ENCODE measurements around the gene CHRNG.
"Not testable (repeated sequence)": the region's sequence is repeated elsewhere in the genome, so short reads cannot be mapped to it uniquely, and the experiment has no call there.

CHRNG gene

DNA sequence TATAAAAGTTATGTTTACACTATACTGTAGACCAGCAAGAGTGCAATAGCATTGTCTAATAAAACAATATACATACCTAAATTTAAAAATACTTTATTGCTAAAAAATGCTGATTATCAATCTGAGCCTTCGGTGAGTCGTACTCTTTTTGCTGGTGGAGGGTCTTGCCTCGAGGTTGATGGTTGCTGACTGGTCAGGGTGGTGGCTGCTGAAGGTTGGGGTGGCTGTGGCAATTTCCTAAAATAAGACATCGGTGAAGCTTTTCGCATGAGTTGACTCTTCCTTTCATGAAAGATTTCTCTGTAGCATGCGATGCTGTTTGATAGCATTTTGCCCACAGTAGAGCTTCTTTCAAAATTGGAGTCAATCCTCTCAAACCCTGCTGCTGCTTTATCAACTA, 8.5 kb downstream of the CHRNG start:
- no peak for DNase-seq

DNA sequence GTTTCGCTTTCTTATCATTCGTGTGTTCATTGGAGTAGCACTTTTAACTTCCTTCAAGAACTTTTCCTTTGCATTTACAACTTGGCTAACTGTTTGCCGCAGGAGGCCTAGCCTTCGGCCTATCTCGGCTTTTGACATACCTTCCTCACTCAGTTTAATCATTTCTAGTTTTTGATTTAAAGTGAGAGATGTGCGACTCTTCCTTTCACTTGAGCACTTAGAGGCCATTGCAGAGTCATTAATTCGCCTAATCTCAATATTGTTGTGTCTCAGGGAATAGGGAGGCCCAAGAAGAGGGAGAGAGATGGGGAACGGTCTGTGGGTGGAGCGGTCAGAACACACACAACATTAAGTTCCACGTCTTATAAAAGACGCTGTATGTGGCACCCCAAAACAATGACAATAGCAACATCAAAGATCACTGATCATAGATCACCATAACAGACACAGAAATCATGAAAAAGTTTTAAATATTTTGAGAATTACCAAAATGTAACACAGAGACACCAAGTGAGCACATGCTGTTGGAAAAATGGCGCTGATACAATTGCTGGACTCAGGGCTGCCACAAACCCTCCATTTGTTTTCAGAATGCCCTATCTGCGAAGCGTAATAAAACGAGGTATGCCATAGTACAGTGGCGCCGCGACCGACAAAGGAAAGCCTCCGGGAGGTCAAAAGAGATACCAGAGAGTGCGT, 10.3 kb downstream of the CHRNG start:
- no peak for DNase-seq

DNA sequence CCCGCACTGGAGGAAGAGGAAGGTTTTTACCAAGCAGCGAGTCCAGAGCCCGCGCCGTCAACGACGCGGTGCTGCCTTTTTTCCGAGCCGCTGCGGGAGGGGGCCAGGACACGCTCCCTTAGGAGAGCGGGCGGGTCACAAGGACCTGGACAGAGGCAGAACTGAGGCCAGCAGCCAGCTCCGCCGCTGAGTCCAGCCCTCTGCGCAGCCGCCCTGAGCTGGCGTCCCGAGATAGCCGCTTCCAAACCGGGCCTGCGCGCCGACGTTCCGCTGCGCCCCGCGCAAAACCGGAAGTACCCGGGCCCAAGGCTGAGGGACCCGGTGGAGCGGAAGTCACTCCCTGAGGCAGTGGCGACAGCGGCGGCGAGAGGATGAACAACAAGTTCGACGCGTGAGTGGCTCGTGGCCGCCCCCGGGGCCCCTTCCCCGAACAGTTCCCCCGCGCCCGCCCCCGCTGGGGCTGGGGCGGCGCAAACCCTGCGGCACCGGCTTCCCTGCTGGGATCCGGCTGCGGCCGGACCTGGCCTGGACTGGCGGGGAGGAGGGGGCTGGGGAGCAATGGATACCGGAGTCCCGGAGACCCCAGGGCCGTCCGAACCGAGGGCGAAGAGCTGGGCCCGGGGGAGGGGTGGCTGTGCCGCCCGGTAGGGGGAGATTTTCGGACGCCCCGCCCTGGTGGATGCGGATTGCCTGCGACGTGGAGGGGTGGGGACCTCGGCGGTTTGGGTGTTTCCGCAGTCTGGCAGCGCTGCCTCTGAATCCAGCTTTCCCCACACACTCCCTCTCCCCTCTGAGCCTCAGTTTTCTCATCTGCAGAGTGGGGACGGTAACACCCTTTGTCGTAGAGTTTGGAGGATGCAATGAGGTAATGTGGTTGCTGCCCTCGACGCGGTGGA, 11.1 kb downstream of the CHRNG start, which contains the start of the genes EIF4E2 and TIGD1:
Gene EIF4E2 (plus strand): TSS at position 336 of the 896 bp plus-strand sequence. CDS start 36 bp downstream, at position 372.
Gene TIGD1 (minus strand): TSS at position 204 of the 896 bp plus-strand sequence. CDS start 675 bp downstream, outside the sequence.
- DNase-seq = peak; percentile 81

DNA sequence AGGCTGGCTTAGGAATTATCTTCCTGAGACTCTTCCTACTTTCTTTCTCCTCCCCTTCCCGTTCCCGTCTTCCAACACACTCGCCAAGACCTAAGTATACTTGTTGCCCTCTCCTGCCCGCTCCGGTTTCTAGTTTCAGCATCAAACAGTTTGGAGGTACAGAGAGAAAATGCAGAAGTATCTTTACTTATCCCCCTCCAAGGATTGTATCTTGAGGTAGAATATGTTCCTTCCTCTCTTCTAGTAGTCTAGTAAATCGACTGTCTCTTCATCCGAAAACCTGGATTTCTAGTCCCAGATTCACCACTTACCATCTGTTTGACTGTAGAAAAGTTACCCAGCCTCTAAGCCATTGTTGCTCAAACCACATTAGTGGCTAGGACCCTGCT, 11.8 kb downstream of the CHRNG start:
- DNase-seq = no peak

DNA sequence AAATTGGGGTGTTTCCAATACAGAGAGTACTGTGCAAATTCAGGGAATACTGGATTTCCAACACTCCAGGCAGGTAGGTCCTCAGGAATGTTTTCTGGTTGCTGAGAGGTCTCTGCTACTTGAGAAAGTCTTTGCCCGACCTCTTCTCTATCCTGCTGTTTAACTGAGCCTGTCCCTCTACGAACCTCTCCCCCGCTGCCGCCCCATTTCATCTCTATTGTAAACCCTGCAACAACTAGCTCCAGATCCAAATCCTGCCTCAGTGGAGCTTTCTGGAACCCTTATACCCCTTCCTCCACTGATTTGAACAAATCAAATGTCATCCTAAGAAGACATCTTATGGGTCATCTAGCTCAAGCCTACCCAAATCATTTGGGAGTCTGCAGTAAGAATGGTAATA, 12.3 kb downstream of the CHRNG start:
- DNase-seq = no peak

DNA sequence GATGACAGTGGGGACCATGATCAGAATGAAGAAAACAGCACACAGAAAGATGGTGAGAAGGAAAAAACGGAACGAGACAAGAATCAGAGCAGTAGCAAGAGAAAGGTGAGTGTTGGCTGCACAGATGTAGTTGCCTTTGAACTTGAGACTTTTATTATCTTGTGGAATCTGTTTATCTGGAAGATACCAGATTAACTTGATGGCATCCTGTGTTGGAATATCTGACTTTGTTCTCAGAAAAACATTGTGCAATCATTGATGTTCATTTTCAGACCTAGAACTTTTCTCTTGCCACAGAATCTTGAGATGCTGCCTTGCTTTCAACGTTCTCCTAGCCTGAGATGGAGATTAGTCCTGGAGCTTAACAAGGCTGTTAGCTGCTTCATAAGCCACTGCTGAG, 16.9 kb downstream of the CHRNG start:
- DNase-seq = no peak

DNA sequence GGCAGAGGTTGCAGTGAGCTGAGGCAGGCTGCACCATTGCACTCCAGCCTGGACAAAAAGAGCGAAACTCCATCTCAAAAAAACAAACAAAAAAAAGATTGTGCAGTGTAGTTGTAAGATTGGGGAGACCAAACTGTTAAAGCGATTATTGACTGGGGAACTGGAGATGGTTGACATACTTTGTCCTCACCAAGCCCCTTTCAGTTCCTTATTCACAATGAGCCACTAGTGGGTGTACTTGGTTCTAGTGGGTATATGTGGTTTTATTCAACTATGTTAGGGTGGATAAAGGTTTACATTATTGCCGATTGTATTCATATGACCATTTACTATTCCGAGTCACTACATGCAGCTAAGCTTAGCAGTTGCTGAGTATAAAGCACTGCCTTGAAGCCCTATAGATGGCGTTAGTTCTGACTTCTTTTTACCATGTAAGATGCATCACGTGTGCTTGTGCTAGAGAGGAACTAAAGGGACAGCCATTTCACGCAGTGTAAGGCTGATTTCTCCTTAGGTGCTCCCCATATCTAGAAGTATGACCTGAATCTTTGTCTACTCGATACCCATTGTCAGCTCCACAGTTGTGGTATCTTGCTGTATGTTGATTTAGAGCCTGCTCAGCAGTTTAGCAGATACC, 23.1 kb downstream of the CHRNG start:
- DNase-seq = no peak

DNA sequence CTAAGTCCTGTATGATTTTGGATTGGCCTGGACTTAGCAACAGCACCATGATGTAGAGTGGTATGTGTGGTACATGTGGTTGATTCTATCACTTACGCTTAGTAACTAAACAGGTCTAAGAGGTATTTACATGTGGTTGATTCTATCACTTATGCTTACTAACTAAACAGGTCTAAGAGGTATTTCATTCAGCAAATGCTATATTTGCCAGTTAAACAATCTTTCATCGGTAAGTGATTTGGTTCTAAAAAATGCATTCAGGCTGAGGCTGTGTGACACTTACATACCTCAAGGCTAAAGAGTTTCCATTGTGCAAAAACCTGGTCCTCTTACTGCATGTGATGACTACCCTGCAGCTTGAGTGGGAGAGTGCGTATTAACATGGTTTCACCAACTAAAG, 24.1 kb downstream of the CHRNG start:
- DNase-seq = no peak

DNA sequence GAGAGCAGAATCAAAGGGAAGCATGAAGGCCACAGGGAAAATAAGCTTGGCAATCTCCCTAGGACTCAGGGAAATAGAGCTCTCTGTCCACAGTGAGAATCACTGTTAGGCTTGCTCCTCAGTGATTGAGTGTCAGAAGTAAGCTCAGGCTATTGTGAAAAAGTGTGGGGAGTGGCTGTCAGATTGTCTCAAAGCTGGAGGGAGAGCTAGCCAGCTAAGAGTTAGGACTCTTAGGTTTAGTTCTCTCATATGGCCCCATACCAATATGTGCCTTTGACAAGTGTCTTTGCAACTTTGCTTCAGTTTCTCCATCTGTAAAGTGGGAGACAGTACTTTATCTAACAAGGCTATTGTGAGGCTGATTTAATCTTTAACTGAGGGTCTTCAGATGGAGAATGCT, 28.2 kb downstream of the CHRNG start:
- DNase-seq = no peak

DNA sequence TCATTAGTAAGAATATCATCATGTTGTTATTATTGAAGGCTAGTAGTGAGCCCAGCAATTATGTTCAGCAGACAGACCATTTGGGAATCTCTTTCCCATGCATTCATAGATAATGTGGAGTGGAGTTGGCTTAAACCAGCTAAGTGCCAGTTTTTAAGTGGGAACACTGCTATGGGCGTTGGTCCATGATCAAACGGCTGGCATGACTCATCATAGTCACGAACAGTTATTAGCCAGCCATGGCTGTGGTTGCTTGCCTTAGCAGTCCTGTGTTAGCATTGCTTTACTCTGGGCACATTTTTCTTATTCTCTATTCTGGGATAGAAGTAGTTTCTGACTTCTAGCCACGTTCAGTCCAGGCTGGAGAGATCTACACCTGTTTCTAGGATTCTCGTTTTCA, 28.7 kb downstream of the CHRNG start:
- no peak for DNase-seq

DNA sequence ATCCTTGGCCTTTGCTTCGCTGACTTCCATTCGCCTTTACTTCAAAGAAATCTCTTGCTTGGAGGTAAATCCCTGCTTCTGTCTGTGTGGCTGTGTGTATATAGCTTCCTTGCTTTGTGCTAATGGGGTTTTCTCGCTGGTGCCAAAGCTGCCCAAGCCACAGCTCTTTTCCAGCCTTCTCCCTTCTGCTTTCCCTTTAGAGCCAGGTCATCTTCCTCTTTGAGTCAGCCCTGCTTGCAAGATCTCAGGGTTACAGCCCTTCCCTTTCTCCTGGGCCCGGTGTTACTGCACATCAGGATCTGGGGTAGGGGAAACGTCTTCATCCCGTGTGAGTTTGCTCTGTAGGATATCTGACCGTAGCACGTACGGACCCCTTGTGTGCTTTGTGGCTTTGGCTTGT, 30.0 kb downstream of the CHRNG start:
- no peak for DNase-seq

DNA sequence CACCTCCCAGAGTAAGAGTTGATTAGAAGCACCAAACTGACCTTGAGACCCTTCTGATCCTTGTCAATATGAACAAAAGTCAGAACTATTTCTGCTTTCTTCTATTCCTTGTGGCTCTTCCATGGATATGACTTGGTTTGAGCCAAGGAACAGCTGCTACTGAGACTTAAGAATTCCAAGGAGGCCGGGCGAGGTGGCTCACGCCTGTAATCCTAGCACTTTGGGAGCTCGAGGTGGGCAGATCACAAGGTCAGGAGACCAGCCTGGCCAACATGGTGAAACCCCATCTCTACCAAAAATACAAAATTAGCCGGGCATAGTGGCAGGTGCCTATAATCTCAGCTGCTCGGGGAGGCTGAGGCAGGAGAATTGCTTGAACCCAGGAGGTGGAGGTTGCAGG, 31.0 kb downstream of the CHRNG start:
- DNase-seq = not testable (repeated sequence)

DNA sequence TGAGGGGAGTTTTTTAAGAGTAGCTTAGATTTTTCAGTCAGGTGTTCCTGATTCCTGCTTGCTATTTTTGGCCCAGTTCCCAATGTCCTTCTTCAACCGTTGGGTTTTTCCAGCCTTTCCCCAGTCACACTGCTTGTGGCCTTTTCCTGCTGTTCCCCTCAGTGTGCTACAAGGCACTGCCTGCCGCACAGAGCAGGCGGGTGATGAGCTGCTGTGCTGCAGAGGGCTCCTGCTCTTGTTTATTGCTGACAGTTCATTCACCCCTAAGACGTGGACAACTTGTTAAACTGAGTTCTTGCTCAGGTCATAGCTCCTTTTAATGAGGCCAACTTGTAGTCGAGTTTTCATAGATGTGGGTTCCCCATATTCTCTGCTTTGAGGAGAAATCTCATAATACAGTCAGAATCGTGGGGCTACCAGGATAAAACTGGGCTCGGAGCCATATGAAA, 31.6 kb downstream of the CHRNG start:
- no peak for DNase-seq

DNA sequence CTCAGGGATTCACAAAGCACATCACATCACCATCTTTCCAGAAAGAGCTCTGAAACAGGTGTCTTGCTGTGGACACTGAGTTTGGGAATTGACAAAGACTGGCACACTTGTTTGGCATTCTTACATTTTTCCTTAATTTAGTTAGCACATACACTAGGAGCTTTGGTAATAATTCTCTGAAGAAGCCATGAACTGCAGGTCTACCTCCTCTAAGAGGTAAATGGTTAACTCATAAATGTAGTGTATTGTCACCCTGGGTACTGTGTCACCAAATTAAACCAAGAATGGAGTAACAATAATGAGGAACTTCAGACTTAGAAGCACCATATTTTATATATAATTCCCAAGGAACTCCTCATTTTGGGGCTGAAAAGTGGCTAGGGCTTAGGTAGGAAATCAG, 33.5 kb downstream of the CHRNG start:
- DNase-seq = no peak

DNA sequence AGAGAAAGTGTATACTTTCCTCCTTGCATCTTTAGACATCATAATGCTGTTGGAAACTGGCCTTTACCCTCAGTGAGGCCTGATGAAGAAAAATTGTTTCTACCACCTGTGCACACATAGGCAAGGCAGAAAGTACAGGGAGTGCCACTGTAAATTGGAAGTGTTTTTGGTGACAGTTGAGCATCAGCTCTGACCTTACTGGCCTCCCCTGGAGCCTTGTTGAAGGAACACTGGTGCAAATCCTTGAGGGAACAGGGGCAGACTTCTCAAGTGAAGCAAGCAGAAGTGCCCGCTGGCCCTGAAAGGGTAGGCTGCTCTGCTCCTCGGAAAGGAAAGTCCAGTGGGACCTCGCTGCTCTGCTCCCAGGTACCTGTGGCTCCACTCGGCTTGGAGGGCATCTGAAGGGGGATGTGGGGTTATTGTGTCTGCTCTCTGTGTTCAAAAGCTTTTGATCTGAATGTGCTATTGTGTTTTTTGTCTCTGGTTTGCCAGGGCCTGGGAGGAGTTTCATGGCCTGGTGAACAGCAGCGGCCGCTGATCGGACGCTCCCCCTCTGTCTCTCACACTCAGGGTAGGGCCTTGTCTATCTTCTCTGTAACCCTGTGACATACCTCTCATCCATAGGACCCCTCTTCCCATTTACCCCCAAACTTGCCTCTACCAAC, 34.4 kb downstream of the CHRNG start:
- DNase-seq = no peak

DNA sequence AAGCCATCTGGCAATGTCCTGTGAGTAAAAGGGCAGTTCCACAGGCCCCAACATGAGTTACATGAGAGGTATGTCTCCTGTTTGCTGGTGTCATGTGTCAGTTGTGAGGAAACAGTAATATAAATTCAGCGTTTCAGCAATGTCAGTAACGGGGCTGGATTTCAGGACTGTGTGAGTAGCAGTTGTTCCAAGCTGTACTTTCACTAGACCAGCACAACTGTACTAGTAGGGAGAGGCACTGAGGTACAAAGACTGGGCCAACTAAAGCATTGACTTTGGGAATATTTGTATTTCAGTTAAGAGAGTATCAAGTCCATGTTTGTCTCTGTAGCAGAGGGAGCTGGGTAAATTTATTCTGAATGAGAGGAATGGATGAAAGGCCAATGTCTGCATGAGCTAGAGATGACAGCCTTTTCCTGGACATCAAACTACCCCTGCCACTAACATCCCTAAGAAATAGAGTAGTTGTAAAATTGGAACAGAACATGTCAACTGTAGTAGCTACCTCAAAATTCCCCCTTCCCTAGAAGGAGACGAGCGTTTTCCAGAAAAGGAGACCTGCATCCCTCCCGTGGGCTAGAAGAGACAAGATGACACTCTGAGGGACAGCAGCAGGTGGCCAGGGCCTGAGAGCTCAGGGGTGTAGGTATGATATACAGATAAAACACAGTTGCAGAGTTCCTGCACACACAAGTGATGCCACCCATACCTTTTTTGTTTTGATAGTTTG, 35.3 kb downstream of the CHRNG start:
- no peak for DNase-seq

DNA sequence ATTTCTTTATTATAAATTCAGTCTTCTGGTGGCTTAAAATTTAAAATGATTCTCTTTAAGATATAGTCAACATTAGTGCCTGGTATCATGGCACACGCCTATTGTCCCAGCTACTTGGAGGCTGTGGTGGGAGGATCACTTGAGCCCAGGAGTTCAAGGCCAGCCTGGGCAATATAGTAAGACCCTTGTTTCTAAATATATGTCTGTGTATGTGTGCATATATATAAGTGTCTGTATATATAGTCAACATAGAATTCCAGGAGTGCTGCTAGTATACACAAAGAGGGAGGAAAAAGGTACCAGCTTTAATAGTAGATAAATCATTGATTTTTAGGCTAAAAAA, 35.9 kb downstream of the CHRNG start:
- DNase-seq = no peak

DNA sequence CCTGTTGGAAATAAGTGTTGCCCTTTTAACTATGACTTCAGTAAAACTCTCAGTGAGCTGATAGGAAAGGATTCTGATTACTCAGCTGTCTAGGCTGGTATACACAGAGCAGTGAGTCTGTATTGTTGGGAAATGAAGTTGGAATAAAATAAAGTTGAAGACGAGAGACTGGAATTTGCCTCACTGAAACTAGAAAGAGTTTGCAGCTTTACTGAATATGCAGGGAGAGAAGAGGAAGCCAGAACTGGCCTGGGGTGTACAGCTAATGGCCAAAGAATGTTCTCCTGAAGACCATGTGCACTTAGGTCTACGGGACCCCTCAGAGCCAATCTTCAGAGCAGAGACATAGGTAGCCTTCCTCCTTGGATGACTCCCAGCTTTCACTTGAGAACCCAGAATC, 37.5 kb downstream of the CHRNG start:
- DNase-seq = no peak

DNA sequence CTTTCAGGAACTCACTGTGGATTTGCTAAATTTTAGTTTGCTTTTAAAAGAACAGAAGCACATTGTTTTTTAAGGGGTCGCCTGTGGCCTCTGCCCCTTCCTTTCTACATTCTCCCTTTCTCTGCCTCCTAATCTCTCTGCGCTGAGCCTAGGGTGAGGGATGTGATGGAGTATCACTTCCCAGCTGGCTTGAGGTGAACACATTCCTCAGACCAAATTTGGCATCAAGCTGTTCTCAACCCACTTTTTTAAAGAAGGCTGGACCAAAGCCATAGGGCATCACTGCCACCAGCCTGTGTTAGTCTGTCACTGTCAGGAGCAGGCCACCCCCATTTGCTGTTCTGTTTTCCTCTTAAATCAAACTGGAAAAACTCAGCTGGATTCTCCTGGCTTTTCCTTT, 38.3 kb downstream of the CHRNG start:
- DNase-seq = no peak

DNA sequence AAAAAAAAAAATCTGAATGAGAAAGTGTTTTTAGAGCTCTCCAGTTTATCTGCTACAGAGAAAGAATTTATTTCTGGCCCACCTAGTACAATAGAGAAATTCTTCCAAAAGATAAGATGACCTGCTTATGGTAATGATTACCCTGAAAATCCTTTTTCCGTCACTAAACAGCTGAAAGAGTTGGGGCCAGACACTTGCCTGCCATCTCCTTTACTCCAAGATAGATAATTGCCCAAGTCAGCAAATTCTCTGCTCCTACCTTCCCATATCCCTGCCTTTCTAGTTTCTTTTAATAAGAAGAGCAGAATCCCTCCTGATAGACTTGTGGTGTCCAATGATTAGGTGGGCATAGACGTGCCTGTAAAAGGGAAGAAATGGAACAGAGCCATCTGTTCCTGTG, 39.1 kb downstream of the CHRNG start:
- DNase-seq = no peak

DNA sequence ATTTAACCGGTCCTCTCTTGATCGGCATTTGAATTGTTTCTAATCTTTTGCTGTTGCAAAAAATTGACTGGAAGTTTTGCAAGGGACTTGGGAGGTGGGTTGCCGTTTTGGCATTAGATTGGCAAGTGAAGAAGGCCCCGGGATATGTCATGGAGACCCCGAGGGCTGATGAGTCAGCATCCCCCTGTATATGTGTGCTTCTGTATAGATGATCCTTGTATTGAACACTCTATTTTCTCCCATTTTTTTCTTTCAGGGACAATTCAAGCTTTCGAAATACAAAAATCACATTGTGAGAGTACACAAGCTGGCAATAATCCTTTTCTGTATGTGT, 41.1 kb downstream of the CHRNG start:
- DNase-seq = no peak

DNA sequence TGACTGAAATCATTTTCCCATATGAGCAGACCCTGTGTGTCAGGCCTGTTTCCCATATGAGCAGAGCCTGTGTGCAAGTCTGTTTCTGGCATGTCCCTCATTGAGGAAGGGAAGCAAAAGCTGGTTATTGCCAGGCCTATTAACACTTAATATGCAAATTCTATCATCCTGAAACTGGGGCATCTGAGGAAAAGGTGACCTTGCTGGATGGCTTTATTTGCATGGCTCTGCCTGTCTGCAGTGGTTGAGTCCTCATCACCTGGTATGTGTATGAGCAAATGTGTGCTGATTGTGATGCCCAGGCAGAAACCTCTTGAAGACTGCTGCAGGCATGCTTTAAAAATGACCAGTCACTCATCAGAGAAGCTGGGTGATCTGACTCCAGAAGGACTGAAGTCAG, 42.2 kb downstream of the CHRNG start:
- no peak for DNase-seq

DNA sequence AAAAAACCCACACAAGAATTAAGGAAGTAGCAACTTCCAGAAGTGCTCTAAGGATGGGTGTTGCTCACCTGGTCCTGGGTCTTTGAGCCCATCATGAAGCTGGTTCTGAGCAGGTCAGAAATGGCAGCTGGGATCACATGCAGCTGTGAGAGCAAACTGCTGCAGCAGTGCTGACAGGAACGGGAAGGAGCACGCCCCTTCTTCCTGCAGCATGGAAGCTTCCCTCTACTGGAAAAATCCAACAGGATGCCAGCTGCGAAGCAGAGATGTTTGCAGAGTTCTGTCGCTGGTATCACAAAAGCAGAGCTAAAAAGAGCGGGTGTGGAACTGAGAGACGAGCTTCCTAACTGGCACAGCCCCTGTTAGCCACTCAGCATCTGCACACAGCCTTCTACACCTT, 44.7 kb downstream of the CHRNG start:
- no peak for DNase-seq
